ENCODE data around the gene ANKRD36C. TPM values are rescaled to one million over a fixed set of nuclear protein-coding genes. Genes with fewer than 3 reads are reported as not detected.
"Not testable (repeated sequence)": the region's sequence is repeated elsewhere in the genome, so short reads cannot be mapped to it uniquely, and the experiment has no call there.

The ANKRD36C gene
- total RNA-seq (2014; rRNA removed; shearing (Covaris generic)) (11.2 and 16.2 TPM in 2 replicates), polyA plus RNA-seq (2016; fragmentation: Nextera tagmentation; extraction: Ambion mirVana) (16.6 and 16.8 TPM in 2 replicates)
- long read RNA-seq, partial matches to known transcripts: 5 of 6 reads
- long read RNA-seq, other reads (novel, unspliced or antisense): 0 of 6 reads

DNA sequence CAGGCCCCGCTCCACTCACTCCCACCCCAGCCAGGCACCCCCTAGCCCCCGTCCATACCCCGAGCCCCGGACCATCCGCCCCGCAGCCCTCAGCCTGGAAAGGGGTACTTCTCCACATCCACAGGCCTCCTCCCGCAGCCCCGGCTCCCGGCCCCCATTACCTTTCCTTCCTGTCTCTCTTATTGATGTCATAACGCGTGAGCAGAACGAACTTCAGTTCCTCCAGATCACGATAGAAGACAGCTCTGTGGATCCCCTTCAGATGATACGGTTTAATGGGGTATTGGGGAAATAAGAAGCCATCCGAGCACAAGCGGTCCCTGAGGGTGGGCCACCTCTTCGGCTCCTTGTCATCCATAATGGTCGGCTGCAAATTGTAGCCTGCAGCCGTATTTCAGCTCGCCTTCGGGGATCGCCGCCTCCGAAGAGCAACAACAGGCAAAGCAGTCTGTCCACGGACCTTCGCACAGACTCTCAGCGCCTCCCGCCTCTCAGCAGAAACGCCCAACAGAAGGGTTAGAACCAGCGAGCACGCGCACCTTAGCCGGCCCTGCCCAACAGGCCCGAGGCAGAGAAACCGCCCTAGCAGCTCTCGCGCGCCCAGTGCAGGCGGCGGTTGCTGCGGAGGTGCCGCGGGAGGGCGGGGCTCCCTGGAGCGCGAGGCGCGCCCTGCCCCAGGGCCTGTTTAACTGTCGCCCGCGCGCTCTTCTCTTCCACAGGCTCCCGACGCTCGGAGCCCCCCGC, at the start of gene ANKRD36C:
Gene ANKRD36C, minus strand, starts transcription at position 474 of the 744 bp plus-strand sequence. Its CDS starts 116 bp downstream, at position 358.
- not testable (repeated sequence) for H3K36me3 Mint-ChIP-seq (ENCODE audit: low read depth); H3K27me3 ChIP-seq (ENCODE audit: insufficient read depth); H3K36me3 ChIP-seq (ENCODE audit: insufficient read depth); H3K27ac Mint-ChIP-seq; H3K9me3 Mint-ChIP-seq; H3F3A ChIP-seq (replicated peaks; ENCODE audit: low read depth); H3K79me2 ChIP-seq (replicated peaks; ENCODE audit: insufficient read depth); H3K9me2 ChIP-seq (ENCODE audit: insufficient read depth); H3K4me1 Mint-ChIP-seq; H3K4me1 ChIP-seq (ENCODE audit: insufficient read depth); H3K27me3 Mint-ChIP-seq (ENCODE audit: insufficient read depth, low read depth, poor library complexity); H4K20me1 ChIP-seq (replicated peaks; ENCODE audit: insufficient read depth); H3K27ac ChIP-seq (ENCODE audit: low read depth)
- Histone ChIP-seq H3K4me3 (peak within 1 kb of the TSS; percentile 86), H2AFZ (peak within 1 kb of the TSS; percentile 93), H3K4me2 (peak within 1 kb of the TSS; percentile 90)
- ATAC-seq: peak; percentile 79
- peak; percentile 14 for DNase-seq (ENCODE audit: low spot score)
- peak within 1 kb of the TSS; percentile 93 for H3K4me3 Mint-ChIP-seq

DNA sequence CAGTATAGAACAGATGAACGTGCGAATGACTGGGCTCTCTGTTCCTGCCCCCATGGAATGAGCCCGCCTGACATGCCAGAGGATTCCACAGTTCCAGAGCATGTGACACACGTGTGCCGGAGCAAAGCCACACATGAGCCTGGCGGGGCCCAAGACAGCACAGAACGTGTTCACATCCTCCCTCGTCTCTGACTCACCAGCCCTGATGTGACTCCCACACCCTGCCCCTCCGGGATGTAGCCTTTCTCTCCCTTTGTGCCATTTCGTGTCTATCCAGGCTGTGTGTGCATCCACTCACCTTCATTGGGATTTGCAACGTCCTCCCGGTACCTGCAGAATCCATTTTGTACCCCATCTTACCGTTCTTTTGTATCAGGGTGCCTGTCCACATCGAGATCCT, 43.9 kb upstream of the ANKRD36C start:
- not testable (repeated sequence) for DNase-seq (ENCODE audit: low spot score); H3K36me3 ChIP-seq (ENCODE audit: insufficient read depth); H4K20me1 ChIP-seq (replicated peaks; ENCODE audit: insufficient read depth); H3K9me3 Mint-ChIP-seq; H3K9me2 ChIP-seq (ENCODE audit: insufficient read depth); H3F3A ChIP-seq (replicated peaks; ENCODE audit: low read depth); H3K27ac Mint-ChIP-seq; H3K4me3 Mint-ChIP-seq; H3K27me3 Mint-ChIP-seq (ENCODE audit: insufficient read depth, low read depth, poor library complexity); H3K79me2 ChIP-seq (replicated peaks; ENCODE audit: insufficient read depth); H3K4me2 ChIP-seq; H3K4me1 ChIP-seq (ENCODE audit: insufficient read depth); ATAC-seq; H3K4me1 Mint-ChIP-seq; H2AFZ ChIP-seq; H3K4me3 ChIP-seq; H3K36me3 Mint-ChIP-seq (ENCODE audit: low read depth); H3K27me3 ChIP-seq (ENCODE audit: insufficient read depth); H3K27ac ChIP-seq (ENCODE audit: low read depth)

DNA sequence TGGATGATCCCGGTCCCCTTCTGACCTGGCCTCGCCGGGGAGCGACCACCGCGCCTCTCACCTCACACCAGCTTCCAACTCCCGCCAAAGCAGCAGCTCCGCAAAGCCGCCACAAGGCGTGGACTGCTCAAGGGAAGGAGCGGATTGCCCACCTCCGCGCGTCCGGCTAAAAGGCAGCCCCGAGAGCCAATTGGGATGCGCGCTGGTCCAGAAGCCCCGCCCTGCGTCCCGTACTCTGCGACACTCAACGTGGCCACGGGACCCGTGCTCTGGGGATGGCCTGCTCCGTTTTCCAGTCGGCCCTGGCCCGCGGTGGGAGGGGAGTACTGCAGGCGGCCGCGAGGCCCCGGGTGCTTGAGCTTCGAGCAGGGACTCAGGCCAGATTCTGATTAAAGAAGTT, 43.2 kb upstream of the ANKRD36C start, which contains the start of gene GPAT2:
Gene GPAT2, minus strand, starts transcription at position 125 of the 400 bp plus-strand sequence. CDS start 2,557 bp downstream, outside the sequence.
- not testable (repeated sequence) for H3K27ac Mint-ChIP-seq; H4K20me1 ChIP-seq (replicated peaks; ENCODE audit: insufficient read depth); DNase-seq (ENCODE audit: low spot score); H3K9me2 ChIP-seq (ENCODE audit: insufficient read depth); H2AFZ ChIP-seq; H3K4me1 ChIP-seq (ENCODE audit: insufficient read depth); H3F3A ChIP-seq (replicated peaks; ENCODE audit: low read depth); H3K4me3 Mint-ChIP-seq; H3K27me3 Mint-ChIP-seq (ENCODE audit: insufficient read depth, low read depth, poor library complexity); H3K79me2 ChIP-seq (replicated peaks; ENCODE audit: insufficient read depth); H3K36me3 ChIP-seq (ENCODE audit: insufficient read depth); H3K36me3 Mint-ChIP-seq (ENCODE audit: low read depth); H3K4me1 Mint-ChIP-seq; H3K9me3 Mint-ChIP-seq; H3K27ac ChIP-seq (ENCODE audit: low read depth); H3K4me3 ChIP-seq; H3K4me2 ChIP-seq; H3K27me3 ChIP-seq (ENCODE audit: insufficient read depth)
- peak; percentile 83 for ATAC-seq

DNA sequence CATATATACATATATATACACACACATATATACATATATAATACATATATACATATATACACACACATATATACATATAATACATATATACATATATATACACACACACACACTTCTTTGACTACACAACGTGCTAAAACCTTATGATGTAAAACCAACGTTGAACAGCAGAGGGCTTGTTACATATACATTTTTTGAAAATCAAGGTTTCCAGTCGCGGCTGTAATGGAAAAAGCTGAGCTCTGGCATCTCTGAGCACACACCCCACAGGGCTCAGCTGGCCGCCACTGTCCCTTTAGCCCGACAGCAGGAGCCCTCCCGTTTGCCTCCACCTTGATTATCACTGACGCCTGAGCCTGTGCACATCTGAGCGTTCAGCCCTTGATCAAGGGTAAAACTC, 42.4 kb upstream of the ANKRD36C start:
- not testable (repeated sequence) for H2AFZ ChIP-seq; H3K27me3 Mint-ChIP-seq (ENCODE audit: insufficient read depth, low read depth, poor library complexity); H3K4me1 Mint-ChIP-seq; H3K4me1 ChIP-seq (ENCODE audit: insufficient read depth); H3K27ac Mint-ChIP-seq; H3K4me3 Mint-ChIP-seq; H3K4me3 ChIP-seq; DNase-seq (ENCODE audit: low spot score); H3K36me3 ChIP-seq (ENCODE audit: insufficient read depth); H4K20me1 ChIP-seq (replicated peaks; ENCODE audit: insufficient read depth); H3K27me3 ChIP-seq (ENCODE audit: insufficient read depth); H3K36me3 Mint-ChIP-seq (ENCODE audit: low read depth); H3K27ac ChIP-seq (ENCODE audit: low read depth); H3K4me2 ChIP-seq; H3K79me2 ChIP-seq (replicated peaks; ENCODE audit: insufficient read depth); H3K9me3 Mint-ChIP-seq; H3F3A ChIP-seq (replicated peaks; ENCODE audit: low read depth); H3K9me2 ChIP-seq (ENCODE audit: insufficient read depth)
- ATAC-seq: peak; percentile 34

DNA sequence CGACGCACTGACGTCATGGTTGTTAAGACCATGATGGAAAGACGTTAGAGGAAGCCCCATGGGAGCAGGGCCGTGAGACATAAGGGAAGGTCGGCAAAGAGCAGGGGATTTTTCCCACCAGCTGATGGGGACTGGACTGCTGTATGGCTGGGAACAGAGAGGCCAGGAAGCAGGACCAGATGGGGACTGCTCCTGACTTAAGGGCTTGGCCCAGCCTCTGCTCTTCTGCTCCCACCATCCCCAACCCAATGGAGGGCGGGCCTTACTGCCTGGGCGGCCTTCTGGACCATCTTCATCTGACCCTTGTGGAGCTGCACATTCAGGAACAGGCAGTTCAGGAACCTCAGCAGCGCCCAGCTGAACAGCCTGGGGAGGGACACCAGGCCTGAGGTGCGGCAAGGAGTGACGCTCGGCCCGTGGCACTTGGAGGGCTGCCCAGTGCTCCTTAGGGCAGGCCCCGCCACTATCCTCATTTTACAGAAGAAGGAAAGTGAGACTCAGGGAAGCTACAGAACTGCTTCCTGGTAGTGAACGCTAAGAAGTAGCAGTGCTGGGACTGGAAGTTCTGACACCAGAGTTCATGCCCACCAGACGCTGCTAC, 36.2 kb upstream of the ANKRD36C start:
- not testable (repeated sequence) for H3K27ac Mint-ChIP-seq; DNase-seq (ENCODE audit: low spot score); H3K36me3 ChIP-seq (ENCODE audit: insufficient read depth); H3K4me1 ChIP-seq (ENCODE audit: insufficient read depth); H3K27me3 Mint-ChIP-seq (ENCODE audit: insufficient read depth, low read depth, poor library complexity); H4K20me1 ChIP-seq (replicated peaks; ENCODE audit: insufficient read depth); H3F3A ChIP-seq (replicated peaks; ENCODE audit: low read depth); H3K4me3 ChIP-seq; H2AFZ ChIP-seq; H3K27me3 ChIP-seq (ENCODE audit: insufficient read depth); ATAC-seq; H3K4me1 Mint-ChIP-seq; H3K79me2 ChIP-seq (replicated peaks; ENCODE audit: insufficient read depth); H3K4me2 ChIP-seq; H3K27ac ChIP-seq (ENCODE audit: low read depth); H3K36me3 Mint-ChIP-seq (ENCODE audit: low read depth); H3K9me3 Mint-ChIP-seq; H3K9me2 ChIP-seq (ENCODE audit: insufficient read depth); H3K4me3 Mint-ChIP-seq

DNA sequence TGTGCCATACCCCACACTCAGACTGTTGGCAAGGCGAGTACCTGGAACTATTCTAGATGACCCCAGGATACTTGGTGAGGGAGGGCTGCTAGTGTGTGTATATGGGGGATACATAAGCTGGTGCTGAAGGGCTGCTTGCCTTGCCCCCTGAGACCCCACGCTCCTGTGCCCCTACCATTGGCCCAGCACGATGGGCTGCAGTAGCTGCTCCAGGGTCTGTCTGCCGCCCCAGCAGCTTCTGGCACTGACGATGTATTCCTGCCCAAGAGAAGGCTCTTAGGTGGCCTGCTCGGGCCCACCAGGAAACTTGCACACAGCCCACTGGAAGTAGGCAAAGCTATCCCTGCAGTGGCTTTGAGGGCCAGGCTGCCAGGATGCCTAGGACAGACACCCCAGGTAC, 34.1 kb upstream of the ANKRD36C start:
- H3K4me1 ChIP-seq (ENCODE audit: insufficient read depth); H3K4me2 ChIP-seq; H3K27ac ChIP-seq (ENCODE audit: low read depth); H3K79me2 ChIP-seq (replicated peaks; ENCODE audit: insufficient read depth); H3K4me3 ChIP-seq; ATAC-seq; H3K27me3 ChIP-seq (ENCODE audit: insufficient read depth); H4K20me1 ChIP-seq (replicated peaks; ENCODE audit: insufficient read depth); H3K27ac Mint-ChIP-seq; H3K9me2 ChIP-seq (ENCODE audit: insufficient read depth); H2AFZ ChIP-seq; H3K4me3 Mint-ChIP-seq; H3K9me3 Mint-ChIP-seq; H3F3A ChIP-seq (replicated peaks; ENCODE audit: low read depth); H3K4me1 Mint-ChIP-seq; H3K36me3 ChIP-seq (ENCODE audit: insufficient read depth); DNase-seq (ENCODE audit: low spot score); H3K36me3 Mint-ChIP-seq (ENCODE audit: low read depth): not testable (repeated sequence)
- peaks cover 12% of the 10 kb centered on the region for H3K27me3 Mint-ChIP-seq (ENCODE audit: insufficient read depth, low read depth, poor library complexity)
